Measurements from ENCODE around the gene TNFRSF1A.

TNFRSF1A gene

GRCh38 chr12:6374028-6374785 is 32.3 kb upstream of the TNFRSF1A start:
- no peak for DNase-seq

GRCh38 chr12:6373022-6373787 is 31.3 kb upstream of the TNFRSF1A start:
- DNase-seq: no peak

GRCh38 chr12:6372403-6373003 is 30.6 kb upstream of the TNFRSF1A start:
- peak; percentile 63 for DNase-seq

- no peak for DNase-seq
These were observed 29.3 kb upstream of the TNFRSF1A start for GRCh38 chr12:6370994-6371754.

GRCh38 chr12:6370576-6370935 is 28.7 kb upstream of the TNFRSF1A start:
- DNase-seq: no peak

GRCh38 chr12:6369916-6370575 is 28.2 kb upstream of the TNFRSF1A start:
- no peak for DNase-seq

GRCh38 chr12:6368906-6369525 is 27.1 kb upstream of the TNFRSF1A start:
- DNase-seq: no peak

- DNase-seq: no peak
These were observed 26.4 kb upstream of the TNFRSF1A start for GRCh38 chr12:6367969-6368892.

- DNase-seq: no peak
These were observed 25.4 kb upstream of the TNFRSF1A start for GRCh38 chr12:6367065-6367968.

GRCh38 chr12:6364044-6364374 is 22.1 kb upstream of the TNFRSF1A start:
- DNase-seq: no peak

- peak; percentile 76 for DNase-seq
These were observed 21.6 kb upstream of the TNFRSF1A start for GRCh38 chr12:6363330-6364043.

GRCh38 chr12:6363010-6363329 is 21.1 kb upstream of the TNFRSF1A start:
- DNase-seq: no peak

- no peak for DNase-seq
These were observed 20.5 kb upstream of the TNFRSF1A start for GRCh38 chr12:6362403-6362802.

GRCh38 chr12:6361834-6362233 is 20.0 kb upstream of the TNFRSF1A start:
- DNase-seq: no peak

- peak; percentile 14 for DNase-seq
These were observed 19.0 kb upstream of the TNFRSF1A start for GRCh38 chr12:6360578-6361490.

- DNase-seq: peak; percentile 14
These were observed 18.2 kb upstream of the TNFRSF1A start for GRCh38 chr12:6360080-6360571.

- DNase-seq: no peak
These were observed 17.0 kb upstream of the TNFRSF1A start for GRCh38 chr12:6358881-6359280.

- peak; percentile 1 for DNase-seq
These were observed 14.5 kb upstream of the TNFRSF1A start for GRCh38 chr12:6356374-6356820.

All from left hindlimb (tissue), 1 donor.